GM12878 (cell line): ENCODE data around the gene ELK3. TPM values are rescaled to one million over a fixed set of nuclear protein-coding genes. Genes with fewer than 3 reads are reported as not detected.

ENCODE experiments used
- ATAC-seq: fragments of 200-7000 bp; cut with Tn5 transposase; 3 replicates; pipeline ENCODE4 v1.9.1; 2020; ENCODE audit warnings: mild to moderate bottlenecking, moderate library complexity
- BruUV-seq: library from RNA; stranded (reverse); fragments of 400-500 nt; replicated peaks from 2 replicates; lab custom pipeline; 2021; lab: Mats Ljungman, UMichigan
- CTCF ChIA-PET: fragments of 300-600 bp; sonication (Branson Sonifier 250); formaldehyde crosslinking; extraction: SDS; loops from one replicate; lab custom pipeline; 2021; ENCODE audit warnings: inconsistent platforms; lab: Yijun Ruan, JAX
- POLR2A ChIA-PET: fragments of 350-600 bp; formaldehyde crosslinking; extraction: SDS; loops from one replicate; lab custom pipeline; 2021; ENCODE audit warnings: inconsistent platforms; lab: Charles Lee
- RAD21 ChIA-PET: fragments of 300-600 bp; sonication (Branson Sonifier 250); formaldehyde crosslinking; loops from one replicate; lab custom pipeline; 2023; ENCODE audit warnings: antibody characterized with exemption; ENCODE audit not compliant: unreplicated experiment; lab: Charles Lee
- SMC1A ChIA-PET: fragments of 300-600 bp; sonication (Branson Sonifier 250); formaldehyde crosslinking; loops from one replicate; lab custom pipeline; 2023; ENCODE audit not compliant: unreplicated experiment, uncharacterized antibody; lab: Charles Lee
- DNase-seq: peaks from one replicate; pipeline ENCODE4 v3.0.0-alpha.2; 2011; ENCODE audit warnings: low read depth, low spot score
- FAIRE-seq: peaks from 3 replicates; lab custom pipeline; 2011; peaks lifted over from hg19 to GRCh38; lab: Jason Lieb, UNC
- H2AFZ ChIP-seq: 2 replicates; pipeline ENCODE4 v1.6.0; 2011; ENCODE audit warnings: low read depth, low read length, control low read depth; ENCODE audit not compliant: control insufficient read depth
- H3K27ac ChIP-seq: 2 replicates; pipeline ENCODE4 v1.5.1; 2011; ENCODE audit warnings: control low read depth; ENCODE audit not compliant: control insufficient read depth, insufficient read depth
- H3K27me3 ChIP-seq, 2 experiments: replicated peaks in 1 of 2; 2 replicates each; pipeline versions ENCODE4 v1.6.0 to v1.6.1; 2011; ENCODE audit warnings: low read length in 1 of 2; ENCODE audit not compliant: control insufficient read depth in 2 of 2, insufficient read depth in 2 of 2
- H3K36me3 ChIP-seq, 2 experiments: 2 replicates each; pipeline ENCODE4 v1.5.1; 2011; ENCODE audit warnings: low read length in 1 of 2; ENCODE audit not compliant: control insufficient read depth in 2 of 2, insufficient read depth in 2 of 2
- H3K4me1 ChIP-seq: 2 replicates; pipeline ENCODE4 v1.6.1; 2011; ENCODE audit warnings: mild to moderate bottlenecking, low read length, moderate library complexity, mixed read lengths; ENCODE audit not compliant: control insufficient read depth, insufficient read depth
- H3K4me2 ChIP-seq: 2 replicates; pipeline ENCODE4 v1.6.0; 2011; ENCODE audit warnings: control low read depth; ENCODE audit not compliant: control insufficient read depth, insufficient read depth
- H3K4me3 ChIP-seq: fragments of 200-600 bp; sonication (generic); 2 replicates; pipeline ENCODE4 v1.5.1; 2016
- H3K79me2 ChIP-seq: 2 replicates; pipeline ENCODE4 v1.6.0; 2011; ENCODE audit warnings: low read length; ENCODE audit not compliant: control insufficient read depth, insufficient read depth
- H3K9ac ChIP-seq: 2 replicates; pipeline ENCODE4 v1.8.0; 2011; ENCODE audit warnings: low read length, control low read depth, mixed read lengths; ENCODE audit not compliant: control insufficient read depth, insufficient read depth
- H3K9me3 ChIP-seq: replicated peaks from 3 replicates; pipeline ENCODE4 v1.5.1; 2011; ENCODE audit warnings: mild to moderate bottlenecking, low read length; ENCODE audit not compliant: control insufficient read depth, insufficient read depth
- H4K20me1 ChIP-seq: 2 replicates; pipeline ENCODE4 v1.6.0; 2011; ENCODE audit not compliant: control insufficient read depth, insufficient read depth
- BACH1 ChIP-seq: fragments of 450-650 bp; IDR thresholded peaks from 2 replicates; pipeline ENCODE4 v1.6.1; 2017; ENCODE audit warnings: mild to moderate bottlenecking, borderline replicate concordance
- BMI1 ChIP-seq: fragments of 450-650 bp; IDR thresholded peaks from 2 replicates; pipeline ENCODE4 v1.6.1; 2016; ENCODE audit warnings: mild to moderate bottlenecking, moderate library complexity, borderline replicate concordance
- CBFB ChIP-seq: IDR thresholded peaks from 2 replicates; pipeline ENCODE4 v1.6.1; 2016; ENCODE audit warnings: antibody characterized with exemption, low read depth
- CEBPB ChIP-seq, 2 experiments: fragments of 150-350 bp in 1 of 2; IDR thresholded peaks; 2 replicates each; pipeline ENCODE4 v1.6.1; 2012 to 2014; ENCODE audit warnings: low read depth in 2 of 2, low read length in 2 of 2, borderline replicate concordance in 1 of 2, inconsistent platforms in 1 of 2
- LARP7 ChIP-seq: fragments of 450-650 bp; IDR thresholded peaks from 2 replicates; pipeline ENCODE4 v1.6.1; 2017; ENCODE audit warnings: mild to moderate bottlenecking
- NFYB ChIP-seq: IDR thresholded peaks from 2 replicates; pipeline ENCODE4 v1.6.1; 2011; ENCODE audit warnings: low read depth, mild to moderate bottlenecking, low read length, improper control_type of control experiment, moderate library complexity; ENCODE audit not compliant: insufficient read depth
- POU2F2 ChIP-seq: IDR thresholded peaks from 3 replicates; pipeline ENCODE4 v1.6.1; 2011; ENCODE audit warnings: low read depth, mild to moderate bottlenecking, low read length, borderline replicate concordance
- SMAD5 ChIP-seq: IDR thresholded peaks from 2 replicates; pipeline ENCODE4 v1.6.1; 2016; ENCODE audit warnings: antibody characterized with exemption, low read depth
- TCF3 ChIP-seq: IDR thresholded peaks from 2 replicates; pipeline ENCODE4 v1.6.1; 2012; ENCODE audit warnings: low read depth, mild to moderate bottlenecking, low read length, borderline replicate concordance; ENCODE audit not compliant: insufficient read depth
- WGBS: methylation state at CpG from one replicate; pipeline ENCODE4 v1.1.6; 2016; ENCODE audit warnings: low lambda C conversion rate; ENCODE audit not compliant: insufficient replicate concordance, insufficient coverage; ENCODE audit errors: missing lambda C conversion rate; 5-methylcytosine and 5-hydroxymethylcytosine counted together
- in situ Hi-C: fragments of 300-500 bp; cut with MboI; formaldehyde crosslinking; loops from 9 replicates; pipeline ENCODE4 v1.14.3; 2018; ENCODE audit warnings: mixed read lengths
- intact Hi-C: fragments of 100-400 bp; cut with micrococcal nuclease; formaldehyde crosslinking; loops from one replicate; pipeline ENCODE4 v1.14.2; 2022; ENCODE audit not compliant: unreplicated experiment
- polyA plus RNA-seq, 11 experiments: library from polyadenylated mRNA; depleted of rRNA in 4 of 11; unstranded in 6 of 11; stranded (reverse) in 5 of 11; fragments of >200 nt; fragmentation: Nextera tagmentation in 4 of 11; fragmentation: Illumina TruSeq in 1 of 11; extraction: Ambion mirVana in 4 of 11; extraction: Trizol in 1 of 11; gene quantifications; 1 replicate in 1 of 11; 2 replicates in 10 of 11; pipeline versions ENCODE4 v1.2.1 to v1.2.3, GENCODE V29; 2011 to 2016; ENCODE audit warnings: inconsistent platforms in 2 of 11, missing spikeins in 2 of 11, low read depth in 1 of 11
- total RNA-seq, 4 experiments: library from RNA; depleted of rRNA in 3 of 4; stranded (reverse); fragments of >200 nt in 3 of 4; fragmentation: Illumina TruSeq in 1 of 4; extraction: Trizol in 1 of 4; gene quantifications; 2 replicates each; pipeline versions ENCODE4 v1.2.1 to v1.2.3, GENCODE V29; 2013 to 2021
- TF ChIP-seq, protein P1 (sequence below): IDR thresholded peaks from 2 replicates; pipeline ENCODE4 v1.6.1; 2011; ENCODE audit warnings: low read depth, mild to moderate bottlenecking, low read length, moderate library complexity, borderline replicate concordance; ENCODE audit errors: extremely low read depth
- TF ChIP-seq, protein P2 (sequence below): IDR thresholded peaks from 2 replicates; pipeline ENCODE4 v1.6.1; 2012; ENCODE audit warnings: improper control_type of control experiment, low read depth, low read length; ENCODE audit not compliant: insufficient replicate concordance

ELK3 gene
- total and polyA plus RNA-seq, 10 of the 15 experiments (the other 5 are each of a cell fraction or from before 2014, with no cell fraction given) = 0.37 to 4.8 (median 0.88) TPM

- no peak for FAIRE-seq
- DNase-seq = no peak
- ChIA-PET CTCF (no interaction called here), RAD21 (no interaction called here), POLR2A (no interaction called here), SMC1A (interaction anchor here (0.8 to 2.0 kb wide), 2 partner anchors 13 to 48 kb away, joined by 3 to 5 read pairs; no protein-coding TSS in a partner anchor)
- Histone ChIP-seq H3K27ac (no peak overlapping the region), H3K79me2 (no peaks in the 10 kb centered on the region), H2AFZ (no peak overlapping the region), H3K4me3 (no peak overlapping the region), H3K27me3 (no peaks in the 10 kb centered on the region; a peak in 2 of 4 replicates), H3K9ac (no peak overlapping the region), H3K36me3 (no peaks in the 10 kb centered on the region), H3K4me2 (no peak overlapping the region), H4K20me1 (no peaks in the 10 kb centered on the region), H3K4me1 (no peaks in the 10 kb centered on the region), H3K9me3 (peaks cover 4% of the 10 kb centered on the region)
- in situ Hi-C loops (no loop called here), intact Hi-C loops (no loop called here)
- ATAC-seq = no peak
- TF ChIP-seq BMI1 = no peak
- no peak for TF ChIP-seq CBFB
- no peak for TF ChIP-seq TCF3
- TF ChIP-seq POU2F2 = no peak
- TF ChIP-seq, protein P1, sequence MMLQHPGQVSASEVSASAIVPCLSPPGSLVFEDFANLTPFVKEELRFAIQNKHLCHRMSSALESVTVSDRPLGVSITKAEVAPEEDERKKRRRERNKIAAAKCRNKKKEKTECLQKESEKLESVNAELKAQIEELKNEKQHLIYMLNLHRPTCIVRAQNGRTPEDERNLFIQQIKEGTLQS = no peak
- TF ChIP-seq, protein P2, sequence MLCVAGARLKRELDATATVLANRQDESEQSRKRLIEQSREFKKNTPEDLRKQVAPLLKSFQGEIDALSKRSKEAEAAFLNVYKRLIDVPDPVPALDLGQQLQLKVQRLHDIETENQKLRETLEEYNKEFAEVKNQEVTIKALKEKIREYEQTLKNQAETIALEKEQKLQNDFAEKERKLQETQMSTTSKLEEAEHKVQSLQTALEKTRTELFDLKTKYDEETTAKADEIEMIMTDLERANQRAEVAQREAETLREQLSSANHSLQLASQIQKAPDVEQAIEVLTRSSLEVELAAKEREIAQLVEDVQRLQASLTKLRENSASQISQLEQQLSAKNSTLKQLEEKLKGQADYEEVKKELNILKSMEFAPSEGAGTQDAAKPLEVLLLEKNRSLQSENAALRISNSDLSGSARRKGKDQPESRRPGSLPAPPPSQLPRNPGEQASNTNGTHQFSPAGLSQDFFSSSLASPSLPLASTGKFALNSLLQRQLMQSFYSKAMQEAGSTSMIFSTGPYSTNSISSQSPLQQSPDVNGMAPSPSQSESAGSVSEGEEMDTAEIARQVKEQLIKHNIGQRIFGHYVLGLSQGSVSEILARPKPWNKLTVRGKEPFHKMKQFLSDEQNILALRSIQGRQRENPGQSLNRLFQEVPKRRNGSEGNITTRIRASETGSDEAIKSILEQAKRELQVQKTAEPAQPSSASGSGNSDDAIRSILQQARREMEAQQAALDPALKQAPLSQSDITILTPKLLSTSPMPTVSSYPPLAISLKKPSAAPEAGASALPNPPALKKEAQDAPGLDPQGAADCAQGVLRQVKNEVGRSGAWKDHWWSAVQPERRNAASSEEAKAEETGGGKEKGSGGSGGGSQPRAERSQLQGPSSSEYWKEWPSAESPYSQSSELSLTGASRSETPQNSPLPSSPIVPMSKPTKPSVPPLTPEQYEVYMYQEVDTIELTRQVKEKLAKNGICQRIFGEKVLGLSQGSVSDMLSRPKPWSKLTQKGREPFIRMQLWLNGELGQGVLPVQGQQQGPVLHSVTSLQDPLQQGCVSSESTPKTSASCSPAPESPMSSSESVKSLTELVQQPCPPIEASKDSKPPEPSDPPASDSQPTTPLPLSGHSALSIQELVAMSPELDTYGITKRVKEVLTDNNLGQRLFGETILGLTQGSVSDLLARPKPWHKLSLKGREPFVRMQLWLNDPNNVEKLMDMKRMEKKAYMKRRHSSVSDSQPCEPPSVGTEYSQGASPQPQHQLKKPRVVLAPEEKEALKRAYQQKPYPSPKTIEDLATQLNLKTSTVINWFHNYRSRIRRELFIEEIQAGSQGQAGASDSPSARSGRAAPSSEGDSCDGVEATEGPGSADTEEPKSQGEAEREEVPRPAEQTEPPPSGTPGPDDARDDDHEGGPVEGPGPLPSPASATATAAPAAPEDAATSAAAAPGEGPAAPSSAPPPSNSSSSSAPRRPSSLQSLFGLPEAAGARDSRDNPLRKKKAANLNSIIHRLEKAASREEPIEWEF = no peak
- no peak for TF ChIP-seq LARP7
- no peak for TF ChIP-seq SMAD5
- no peak for TF ChIP-seq CEBPB (IDR thresholded peaks at IDR 0.05; ENCODE audit: borderline replicate concordance in 1 of 2, low read depth in 2 of 2, low read length in 2 of 2)
- TF ChIP-seq NFYB = no peak
- no peak for TF ChIP-seq BACH1
- no TSS peak for BruUV-seq
- WGBS = 55% methylated on average over 4 of the region's 4 CpGs
Observed at GRCh38 chr12:96172981-96173380, 21.2 kb upstream of the ELK3 start.
